GM12892 (cell line): Measurements from ENCODE around the gene DAPK1.

Experiments used
- DNase-seq: peaks from one replicate; pipeline ENCODE4 v3.0.0; 2011; ENCODE audit not compliant: insufficient read length
- FAIRE-seq: peaks from 2 replicates; lab custom pipeline; 2011; peaks lifted over from hg19 to GRCh38; lab: Jason Lieb, UNC
- POLR2A ChIP-seq: IDR thresholded peaks from 2 replicates; pipeline ENCODE4 v1.6.1; 2011; ENCODE audit warnings: low read depth, low read length, control low read depth
- POLR2AphosphoS5 ChIP-seq: IDR thresholded peaks from 2 replicates; pipeline ENCODE4 v1.6.1; 2011; ENCODE audit warnings: low read depth, low read length, control low read depth
- TAF1 ChIP-seq: IDR thresholded peaks from 2 replicates; pipeline ENCODE4 v1.6.1; 2011; ENCODE audit warnings: low read depth, mild to moderate bottlenecking, control low read depth, low read length, borderline replicate concordance

The DAPK1 gene

GRCh38 chr9:87521834-87522233 is 24.2 kb downstream of the DAPK1 start:
- TF ChIP-seq POLR2AphosphoS5 (no peak), POLR2A (no peak), TAF1 (no peak)
- no peak for FAIRE-seq
- no peak for DNase-seq

GRCh38 chr9:87524061-87524460 is 26.4 kb downstream of the DAPK1 start:
- TF ChIP-seq TAF1, result no peak
- no peak for FAIRE-seq
- no peak for DNase-seq

GRCh38 chr9:87525546-87526303 is 28.1 kb downstream of the DAPK1 start:
- TF ChIP-seq TAF1 (no peak), POLR2AphosphoS5 (no peak), POLR2A (no peak)
- FAIRE-seq, result no peak
- no peak for DNase-seq

GRCh38 chr9:87527211-87527916 is 29.7 kb downstream of the DAPK1 start:
- no peak for FAIRE-seq
- no peak for DNase-seq
- TF ChIP-seq POLR2A (no peak), POLR2AphosphoS5 (no peak), TAF1 (no peak)

- DNase-seq, result no peak
- no peak for TF ChIP-seq POLR2AphosphoS5
- no peak for TF ChIP-seq TAF1
- TF ChIP-seq POLR2A, result no peak
- no peak for FAIRE-seq
Measured at GRCh38 chr9:87528969-87529368, 31.3 kb downstream of the DAPK1 start.

GRCh38 chr9:87529671-87530070 is 32.0 kb downstream of the DAPK1 start:
- FAIRE-seq (no peak), DNase-seq (no peak)
- no peak for TF ChIP-seq POLR2A
- no peak for TF ChIP-seq TAF1
- no peak for TF ChIP-seq POLR2AphosphoS5

- DNase-seq, result no peak
- no peak for TF ChIP-seq POLR2AphosphoS5
- no peak for TF ChIP-seq TAF1
- no peak for TF ChIP-seq POLR2A
- no peak for FAIRE-seq
Measured at GRCh38 chr9:87530716-87531115, 33.0 kb downstream of the DAPK1 start.

GRCh38 chr9:87531370-87532295 is 34.0 kb downstream of the DAPK1 start:
- TF ChIP-seq POLR2A, result no peak
- DNase-seq, result no peak
- no peak for FAIRE-seq

- no peak for FAIRE-seq
Measured at GRCh38 chr9:87533271-87533670, 35.6 kb downstream of the DAPK1 start.

GRCh38 chr9:87534036-87534435 is 36.4 kb downstream of the DAPK1 start:
- no peak for DNase-seq
- no peak for TF ChIP-seq TAF1
- no peak for TF ChIP-seq POLR2A
- no peak for TF ChIP-seq POLR2AphosphoS5
- FAIRE-seq, result no peak

More at GRCh38 chr9:87533271-87533670, 35.6 kb downstream of the DAPK1 start:
- TF ChIP-seq POLR2A (no peak), POLR2AphosphoS5 (no peak), TAF1 (no peak)
- DNase-seq, result no peak

GRCh38 chr9:87534957-87535356 is 37.3 kb downstream of the DAPK1 start:
- DNase-seq (no peak), FAIRE-seq (no peak)
- TF ChIP-seq POLR2A, result no peak
